Erythroblast (primary cell): ENCODE results near the gene IL12RB2.
"Not testable (repeated sequence)": the region's sequence is repeated elsewhere in the genome, so short reads cannot be mapped to it uniquely, and the experiment has no call there.

ENCODE experiments used
- DNase-seq, 2 experiments: peaks; one replicate each; lab custom pipeline; 2025; lab: John Stamatoyannopoulos, UW
- GATA1 ChIP-seq: IDR thresholded peaks from 2 replicates; pipeline ENCODE4 v1.6.1; 2011; ENCODE audit warnings: low read depth, mild to moderate bottlenecking, control low read depth, low read length, moderate library complexity
- POLR2A ChIP-seq: IDR thresholded peaks from 2 replicates; pipeline ENCODE4 v1.6.1; 2011; ENCODE audit warnings: mild to moderate bottlenecking, low read length

The IL12RB2 gene

DNA sequence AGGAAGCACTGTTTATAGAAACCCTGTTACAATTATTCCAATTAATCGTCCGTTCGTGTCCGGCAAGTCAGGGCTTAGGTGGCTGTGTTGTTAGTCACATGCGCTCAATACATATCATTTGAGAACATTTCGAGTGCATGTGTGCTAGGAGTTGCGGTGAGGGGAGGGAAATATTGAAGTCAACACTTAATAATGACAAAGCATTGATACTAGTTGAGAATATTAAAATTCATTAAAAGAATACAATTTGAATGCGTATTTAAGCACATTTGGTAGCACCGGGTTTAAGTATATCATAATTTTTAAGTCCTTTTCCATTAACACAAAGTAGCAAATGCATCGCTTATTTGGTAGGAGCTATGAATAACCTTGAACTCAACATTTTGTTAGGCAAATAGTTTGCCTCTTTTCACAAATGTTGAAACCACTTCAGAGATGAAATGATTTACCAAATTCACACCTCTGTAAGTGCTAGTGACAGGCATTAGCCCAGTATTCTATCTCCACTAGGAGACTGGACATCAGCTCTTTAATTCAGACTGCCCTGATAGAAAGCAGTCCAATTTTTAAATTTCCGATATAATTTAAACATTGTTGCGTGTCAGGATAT lies 123.6 kb downstream of the IL12RB2 start:
- TF ChIP-seq POLR2A (no peak), GATA1 (no peak)
- no peak for DNase-seq

DNA sequence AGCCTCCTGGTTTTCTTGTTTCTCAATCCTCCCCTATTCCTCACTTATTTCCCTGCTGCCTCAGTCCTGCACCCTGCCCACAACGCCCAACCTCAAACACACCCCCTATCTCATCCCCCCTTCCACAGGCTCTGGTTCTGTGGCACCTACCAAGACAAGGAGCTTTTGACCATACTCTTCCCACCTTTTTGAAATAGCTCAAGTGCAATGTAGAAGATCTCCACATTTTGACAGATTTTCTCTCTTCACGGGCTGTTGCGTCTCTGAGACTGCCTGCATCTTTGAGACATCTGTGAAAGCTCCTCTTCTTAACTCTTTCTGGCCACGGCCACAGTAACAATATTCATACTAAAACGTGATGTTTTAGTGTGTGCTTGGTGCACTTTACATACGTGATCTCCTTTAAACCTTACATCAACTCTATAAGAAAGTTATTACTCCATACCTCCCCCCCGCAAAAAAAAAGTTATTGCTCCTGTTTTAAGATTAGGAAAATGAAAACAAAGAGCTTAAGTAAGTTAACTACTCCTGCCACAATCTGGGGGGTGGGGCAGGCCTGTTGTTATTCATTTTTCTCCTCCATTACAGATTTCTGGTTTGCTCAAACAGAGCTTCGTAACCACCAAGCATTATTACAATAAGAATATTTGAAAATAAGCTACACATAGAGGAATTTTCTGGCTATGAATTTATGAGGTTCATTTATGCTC lies 124.4 kb downstream of the IL12RB2 start:
- peak in 1 of 2 experiments; percentile 27 for DNase-seq
- TF ChIP-seq POLR2A: no peak
- TF ChIP-seq GATA1: no peak

DNA sequence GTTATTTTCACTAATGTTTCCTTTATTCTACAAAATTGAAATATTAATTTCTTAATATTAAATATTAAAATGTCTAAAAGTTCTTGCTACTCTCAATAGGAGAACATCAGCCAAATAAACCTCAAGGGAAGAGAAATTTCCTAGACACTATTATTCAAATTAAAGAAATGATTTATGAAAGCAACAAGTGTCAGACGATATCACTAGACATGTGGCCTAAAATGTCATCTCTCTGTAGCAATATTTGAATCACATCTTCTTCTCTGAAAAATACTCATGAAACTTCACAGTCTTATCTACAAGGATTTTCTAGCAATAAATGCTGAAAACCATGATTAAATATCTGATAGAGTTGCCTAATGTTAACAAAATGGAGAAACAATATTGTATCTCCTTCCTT lies 125.1 kb downstream of the IL12RB2 start:
- TF ChIP-seq POLR2A: no peak
- no peak for TF ChIP-seq GATA1
- DNase-seq: no peak

DNA sequence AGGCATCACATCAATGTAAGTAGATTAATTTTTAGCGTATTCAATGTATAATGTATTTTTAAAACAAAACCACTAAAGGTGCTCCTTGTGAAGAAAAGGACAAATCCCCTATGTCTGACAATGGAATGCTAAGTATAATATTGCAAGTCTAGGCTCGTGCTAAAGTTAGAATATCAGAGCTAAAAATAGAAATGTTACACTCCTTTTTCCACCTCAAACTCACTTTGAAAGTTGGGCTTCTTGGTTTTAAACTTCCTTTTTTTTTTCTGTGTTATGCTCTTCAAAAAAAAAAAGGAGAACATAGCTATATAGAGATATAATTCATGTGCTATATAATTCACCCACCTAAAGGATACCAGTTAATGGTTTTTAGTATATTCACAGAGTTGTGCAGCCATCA lies 126.2 kb downstream of the IL12RB2 start:
- no peak for DNase-seq
- TF ChIP-seq POLR2A (no peak), GATA1 (no peak)

DNA sequence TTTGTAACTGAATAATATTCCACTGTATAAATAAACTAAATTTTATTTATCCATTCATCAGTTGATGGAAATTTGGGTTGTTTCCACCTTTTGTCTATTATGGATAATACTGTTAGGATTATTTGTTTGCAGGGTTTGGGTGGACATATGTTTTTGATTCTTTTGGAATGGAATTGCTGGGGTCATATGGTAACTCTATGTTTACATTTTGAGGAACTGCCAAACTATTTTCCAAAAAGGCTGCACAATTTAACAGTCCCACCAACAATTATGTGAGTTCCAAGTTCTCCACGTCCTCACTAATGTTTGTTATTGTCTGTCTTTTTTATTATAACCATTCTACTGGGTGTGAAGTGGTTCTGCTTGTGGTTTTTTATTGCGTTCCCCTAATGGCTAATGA lies 126.8 kb downstream of the IL12RB2 start:
- no peak for DNase-seq
- TF ChIP-seq POLR2A (no peak), GATA1 (no peak)

DNA sequence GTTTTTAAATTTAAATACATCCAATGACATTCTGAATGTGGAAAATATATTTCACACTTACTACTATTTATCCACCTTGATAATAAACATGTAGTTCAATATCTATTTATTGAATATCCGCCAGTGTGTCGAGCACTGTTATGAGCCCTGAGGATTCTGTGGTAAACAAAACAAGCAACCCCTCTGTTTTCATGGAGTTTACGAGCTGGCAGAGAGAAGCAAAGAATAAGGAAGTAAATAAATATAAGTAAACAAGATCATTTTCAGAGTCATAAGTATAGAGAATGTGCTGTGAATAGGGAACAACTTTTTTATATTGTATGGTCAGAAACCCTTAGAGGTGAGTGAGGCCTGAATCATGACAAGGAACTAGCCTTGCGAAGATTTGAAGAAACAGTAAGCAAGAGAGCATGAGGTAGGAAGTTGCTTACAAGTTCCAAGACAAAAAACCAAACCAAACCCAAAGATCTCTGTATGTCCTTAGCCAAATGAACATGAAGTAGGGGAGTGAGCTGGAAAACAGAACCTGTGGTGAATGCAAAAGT lies 128.9 kb downstream of the IL12RB2 start:
- DNase-seq: no peak
- TF ChIP-seq GATA1: no peak
- no peak for TF ChIP-seq POLR2A

DNA sequence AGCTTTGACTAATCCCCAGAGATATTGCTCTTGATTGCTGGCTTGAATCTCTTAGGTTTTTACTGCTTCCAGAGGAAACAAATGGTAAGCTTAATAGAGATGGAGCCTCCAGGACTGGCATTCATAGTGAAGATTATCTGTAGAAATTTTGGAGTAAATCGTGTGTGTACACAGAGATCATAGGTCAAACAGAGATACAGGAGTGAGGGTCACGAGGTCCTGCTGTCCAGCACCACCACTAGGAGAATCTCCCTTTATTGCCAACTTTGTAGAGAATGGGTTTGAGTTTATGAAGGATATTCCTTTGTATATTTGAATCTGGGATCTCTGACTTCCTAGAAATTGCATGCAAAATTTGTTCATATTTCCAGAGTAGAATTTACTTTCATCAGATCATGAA lies 130.3 kb downstream of the IL12RB2 start:
- no peak for TF ChIP-seq GATA1
- DNase-seq: peak in 1 of 2 experiments; percentile 36

DNA sequence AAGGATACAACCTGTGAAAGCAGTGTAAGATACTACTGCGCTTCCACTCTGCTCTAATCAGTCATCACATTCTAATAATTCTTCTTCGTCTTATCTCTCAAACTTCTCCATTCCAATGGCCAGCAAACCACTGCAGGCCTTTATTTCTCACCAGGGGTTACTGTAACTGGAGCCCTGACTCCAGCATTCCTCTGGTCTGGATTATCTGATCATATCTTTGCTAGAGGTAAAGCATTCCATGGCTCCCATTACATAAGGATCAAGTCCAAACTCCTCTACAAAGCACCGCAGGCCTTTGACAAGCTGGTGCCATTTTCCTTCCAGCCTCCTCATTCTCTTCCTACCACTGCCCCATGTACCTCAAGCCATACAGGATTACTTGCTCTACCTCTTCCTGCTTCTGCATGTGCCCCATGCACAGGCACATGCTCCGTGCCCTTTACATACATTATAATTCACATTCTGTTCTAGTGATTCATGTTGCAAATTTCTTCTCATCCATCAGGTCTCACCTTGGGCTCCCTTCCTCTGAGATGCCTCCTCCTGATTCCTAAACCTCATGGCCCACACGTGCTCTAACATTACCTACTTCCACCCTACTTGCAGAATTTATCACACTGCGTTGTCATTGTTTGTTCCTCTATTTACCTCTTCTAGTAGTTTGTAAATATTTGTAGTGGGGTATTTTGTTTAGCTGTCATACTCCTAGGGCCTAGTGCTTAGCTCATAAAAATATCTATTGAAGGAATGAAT lies 131.8 kb downstream of the IL12RB2 start:
- DNase-seq: no peak
- TF ChIP-seq POLR2A: no peak
- TF ChIP-seq GATA1: no peak

DNA sequence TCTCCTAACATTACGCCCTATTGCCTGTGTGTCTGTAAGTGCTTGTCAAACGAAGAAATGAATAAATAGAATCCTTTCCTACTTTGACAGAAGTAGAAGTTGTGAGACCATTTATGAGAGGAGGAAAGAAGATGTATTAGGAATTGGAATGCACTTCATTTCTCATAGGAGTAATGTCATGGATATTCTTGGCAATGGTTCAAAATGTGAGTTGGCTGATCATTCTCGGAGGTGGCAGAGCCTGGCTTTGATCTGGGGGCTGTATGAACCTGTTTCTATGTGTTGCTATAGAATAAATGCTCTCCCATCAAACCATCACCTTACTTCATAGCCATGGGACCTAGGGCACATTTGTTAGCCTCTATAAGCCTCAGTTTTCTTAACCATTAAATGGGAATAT lies 132.7 kb downstream of the IL12RB2 start:
- DNase-seq: no peak
- TF ChIP-seq GATA1: no peak
- TF ChIP-seq POLR2A: no peak

DNA sequence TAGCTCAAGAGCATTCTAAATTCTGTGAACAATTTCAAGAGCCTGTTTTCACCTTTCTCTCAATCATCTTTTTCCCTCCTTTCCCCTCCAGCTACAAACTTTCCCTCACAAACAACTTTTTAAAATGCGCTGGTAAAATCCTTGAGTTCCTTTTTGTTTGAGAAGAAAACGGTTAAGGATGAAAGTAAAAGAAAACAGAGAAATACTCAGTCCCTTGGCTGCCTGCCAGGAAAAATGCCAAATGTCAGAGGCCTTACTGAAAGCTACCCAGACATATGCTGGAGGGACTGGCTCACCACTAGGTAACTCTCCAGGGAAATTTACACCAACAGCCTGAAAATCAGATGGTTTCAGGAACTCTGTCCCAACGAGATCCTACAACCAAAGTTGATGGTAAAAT lies 133.5 kb downstream of the IL12RB2 start:
- DNase-seq: peak; percentile 33 to 57
- TF ChIP-seq GATA1 (no peak), POLR2A (no peak)

DNA sequence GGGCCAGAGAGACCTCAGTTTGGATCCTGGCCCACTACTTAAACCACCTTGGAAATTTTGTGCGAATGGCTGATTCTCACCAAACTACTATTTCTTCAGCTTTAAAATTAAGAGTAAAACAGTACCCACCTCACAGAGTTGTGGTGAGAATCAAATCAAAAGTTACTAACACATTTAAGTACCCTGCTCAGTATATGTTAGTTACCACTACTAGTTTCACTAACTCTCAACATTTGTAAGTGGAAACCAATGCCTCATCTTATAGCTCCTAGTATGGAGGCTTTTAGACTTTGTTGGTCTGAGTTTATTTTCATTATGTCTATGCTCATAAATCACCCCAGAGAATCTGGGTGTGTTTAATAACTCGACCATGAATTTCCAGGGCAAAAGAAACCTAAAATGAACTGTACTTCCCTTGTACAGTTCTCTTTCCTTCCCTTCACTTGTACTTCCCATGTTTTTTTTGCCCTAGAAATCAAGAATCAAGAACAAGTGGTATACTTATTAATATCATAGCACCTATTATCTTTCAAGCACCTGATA lies 134.1 kb downstream of the IL12RB2 start:
- no peak for DNase-seq
- TF ChIP-seq POLR2A (no peak), GATA1 (no peak)

DNA sequence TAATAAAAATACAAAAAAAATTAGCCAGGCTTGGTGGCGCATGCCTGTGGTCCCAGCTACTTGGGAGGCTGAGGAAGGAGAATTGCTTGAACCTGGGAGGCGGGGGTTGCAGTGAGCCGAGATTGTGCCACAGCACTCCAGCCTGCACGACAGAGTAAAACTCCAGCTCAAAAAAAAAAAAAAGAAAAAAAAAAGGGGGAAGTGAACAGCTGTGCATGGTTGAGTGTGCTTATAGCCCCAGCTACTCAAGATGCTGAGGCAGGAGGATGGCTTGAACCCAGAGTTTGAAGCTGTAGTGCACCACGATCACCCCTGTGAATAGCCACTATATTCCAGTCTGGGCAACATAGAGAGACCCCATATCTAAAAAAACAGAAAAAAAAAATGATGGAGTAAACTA lies 138.3 kb downstream of the IL12RB2 start:
- DNase-seq: not testable (repeated sequence)
